IPS DF 6.9 (cell line): ENCODE measurements around the gene C1orf232.
A peak's percentile ranks its signal among the peaks of the same experiment; 100 is the strongest.

Experiments used
- DNase-seq: peaks from one replicate; pipeline ENCODE4 v3.0.0-alpha.2; 2013; ENCODE audit warnings: low read depth, low spot score
- H3K27ac ChIP-seq: one replicate; pipeline ENCODE4 v1.5.1; 2013; ENCODE audit warnings: low read length, control low read depth
- H3K27me3 ChIP-seq: 2 replicates; pipeline ENCODE4 v1.6.1; 2013; ENCODE audit warnings: mild to moderate bottlenecking, low read length; ENCODE audit not compliant: control insufficient read depth, insufficient read depth
- H3K36me3 ChIP-seq: 2 replicates; pipeline ENCODE4 v1.6.1; 2013; ENCODE audit warnings: low read length; ENCODE audit not compliant: control insufficient read depth, insufficient read depth
- H3K4me1 ChIP-seq: 2 replicates; pipeline ENCODE4 v1.6.1; 2013; ENCODE audit warnings: low read length; ENCODE audit not compliant: control insufficient read depth, insufficient read depth
- H3K4me3 ChIP-seq: 2 replicates; pipeline ENCODE4 v1.5.1; 2013; ENCODE audit warnings: mild to moderate bottlenecking, low read length
- H3K9me3 ChIP-seq: 2 replicates; pipeline ENCODE4 v1.6.1; 2013; ENCODE audit warnings: low read length, inconsistent platforms; ENCODE audit not compliant: control insufficient read depth, insufficient read depth
- WGBS: extraction: QIAGEN DNeasy Blood & Tissue Kit; methylation state at CpG from one replicate; pipeline ENCODE4 v1.1.7; 2013; ENCODE audit warnings: mixed read lengths, missing lambda C conversion rate; ENCODE audit not compliant: insufficient read length, insufficient coverage; 5-methylcytosine and 5-hydroxymethylcytosine counted together

The C1orf232 gene

GRCh38 chr1:26191739-26192138 lies 23.0 kb upstream of the C1orf232 start:
- peaks cover 2% of the 10 kb centered on the region; the same call in 1 of the 2 replicates for H3K4me1 ChIP-seq
- WGBS = no CpG with 5 or more reads among the region's 3 CpGs

GRCh38 chr1:26190373-26190987 lies 21.7 kb upstream of the C1orf232 start, which contains the start of gene CATSPER4:
Gene CATSPER4 (plus strand): TSS chr1:26190602. CDS start chr1:26190628, 26 bp downstream.
- H3K9me3 ChIP-seq = no peaks in the 10 kb centered on the region
- no peak within 1 kb of the TSS for H3K27ac ChIP-seq
- H3K4me3 ChIP-seq = no peak within 1 kb of the TSS
- peaks cover 2% of the 10 kb centered on the region; the same call in 1 of the 2 replicates for H3K4me1 ChIP-seq
- no peaks in the 10 kb centered on the region for H3K27me3 ChIP-seq
- DNase-seq = peak; percentile 84
- WGBS = no CpG with 5 or more reads among the region's 16 CpGs
- H3K36me3 ChIP-seq = no peaks in the 10 kb centered on the region; the same call in 1 of the 2 replicates

More at GRCh38 chr1:26191739-26192138, 23.0 kb upstream of the C1orf232 start:
- DNase-seq = no peak
- Histone ChIP-seq H3K36me3 (no peaks in the 10 kb centered on the region; the same call in 1 of the 2 replicates), H3K27me3 (no peaks in the 10 kb centered on the region), H3K27ac (no peak overlapping the region), H3K4me3 (no peak overlapping the region), H3K9me3 (no peaks in the 10 kb centered on the region)

DNA sequence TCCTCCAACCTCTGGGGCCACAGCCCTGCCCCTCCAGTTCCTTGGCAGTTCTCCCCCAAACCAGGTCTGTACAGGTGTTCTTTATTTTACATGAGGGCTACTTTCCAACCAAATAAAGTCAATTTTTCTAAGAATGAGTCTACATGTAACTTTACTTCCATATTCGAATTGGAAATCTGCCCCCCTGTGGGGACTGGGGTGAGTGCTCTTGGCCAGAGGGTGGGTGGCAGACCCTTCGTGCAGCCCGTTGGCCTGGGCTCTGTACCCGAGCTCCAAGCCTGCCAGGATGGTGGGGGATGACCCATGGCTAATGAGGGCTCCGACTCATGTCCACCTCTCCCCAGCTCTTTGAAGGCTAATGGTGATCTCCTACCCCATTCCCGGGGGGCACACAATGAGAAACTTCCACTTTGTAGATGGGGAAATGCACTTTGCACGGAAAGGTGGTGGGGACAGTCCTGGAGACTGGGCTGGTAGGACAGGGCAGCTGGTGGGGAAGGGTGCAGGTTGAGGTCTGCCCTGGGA lies 21.1 kb upstream of the C1orf232 start:
- Histone ChIP-seq H3K36me3 (no peaks in the 10 kb centered on the region; the same call in 1 of the 2 replicates), H3K4me3 (no peak overlapping the region), H3K4me1 (peaks cover 2% of the 10 kb centered on the region; the same call in 1 of the 2 replicates), H3K27ac (no peak overlapping the region), H3K9me3 (no peaks in the 10 kb centered on the region), H3K27me3 (no peaks in the 10 kb centered on the region)
- no CpG with 5 or more reads among the region's 7 CpGs for WGBS
- DNase-seq = no peak

GRCh38 chr1:26189331-26189730 lies 20.6 kb upstream of the C1orf232 start:
- Histone ChIP-seq H3K27ac (no peak overlapping the region), H3K9me3 (no peaks in the 10 kb centered on the region), H3K4me1 (peaks cover 2% of the 10 kb centered on the region; the same call in 1 of the 2 replicates), H3K4me3 (no peak overlapping the region), H3K36me3 (no peaks in the 10 kb centered on the region; the same call in 1 of the 2 replicates), H3K27me3 (no peaks in the 10 kb centered on the region)
- no peak for DNase-seq
- no CpG with 5 or more reads among the region's 6 CpGs for WGBS

GRCh38 chr1:26188477-26188876 lies 19.7 kb upstream of the C1orf232 start:
- no peaks in the 10 kb centered on the region for H3K27me3 ChIP-seq
- H3K9me3 ChIP-seq = no peaks in the 10 kb centered on the region
- H3K36me3 ChIP-seq = no peaks in the 10 kb centered on the region; the same call in 1 of the 2 replicates
- WGBS = no CpG with 5 or more reads among the region's 8 CpGs
- H3K4me3 ChIP-seq = no peak overlapping the region
- peaks cover 2% of the 10 kb centered on the region; the same call in 1 of the 2 replicates for H3K4me1 ChIP-seq
- no peak overlapping the region for H3K27ac ChIP-seq
- no peak for DNase-seq

DNA sequence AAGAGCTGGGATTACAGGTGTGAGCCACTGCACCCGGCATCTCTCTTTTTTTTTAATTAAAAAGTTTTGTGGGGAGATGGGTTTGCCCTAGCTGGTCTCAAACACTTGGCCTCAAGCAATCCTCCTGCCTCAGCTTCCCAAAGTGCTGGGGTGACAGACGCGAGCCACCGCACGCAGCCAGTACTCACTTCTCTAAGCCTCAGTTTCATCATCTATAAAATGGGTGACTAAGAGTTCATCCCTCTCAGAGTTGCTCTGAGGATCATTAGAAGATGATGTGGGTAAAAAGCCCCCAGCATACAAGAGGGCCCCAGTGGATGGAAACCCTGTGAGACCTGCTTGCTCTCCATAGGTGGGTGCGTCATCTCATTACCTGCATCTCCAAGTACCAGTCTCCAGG lies 19.1 kb upstream of the C1orf232 start:
- Histone ChIP-seq H3K9me3 (no peaks in the 10 kb centered on the region), H3K36me3 (no peaks in the 10 kb centered on the region; the same call in 1 of the 2 replicates), H3K27me3 (no peaks in the 10 kb centered on the region), H3K27ac (no peak overlapping the region), H3K4me3 (no peak overlapping the region), H3K4me1 (peaks cover 2% of the 10 kb centered on the region; the same call in 1 of the 2 replicates)
- WGBS = no CpG with 5 or more reads among the region's 6 CpGs
- DNase-seq = no peak

GRCh38 chr1:26184883-26185282 lies 16.1 kb upstream of the C1orf232 start:
- no peak overlapping the region for H3K4me3 ChIP-seq
- no peak overlapping the region for H3K27ac ChIP-seq
- no peaks in the 10 kb centered on the region for H3K27me3 ChIP-seq
- no CpG with 5 or more reads among the region's 21 CpGs for WGBS
- H3K4me1 ChIP-seq = no peaks in the 10 kb centered on the region
- no peak for DNase-seq
- no peaks in the 10 kb centered on the region for H3K9me3 ChIP-seq
- H3K36me3 ChIP-seq = no peaks in the 10 kb centered on the region; the same call in 1 of the 2 replicates

DNA sequence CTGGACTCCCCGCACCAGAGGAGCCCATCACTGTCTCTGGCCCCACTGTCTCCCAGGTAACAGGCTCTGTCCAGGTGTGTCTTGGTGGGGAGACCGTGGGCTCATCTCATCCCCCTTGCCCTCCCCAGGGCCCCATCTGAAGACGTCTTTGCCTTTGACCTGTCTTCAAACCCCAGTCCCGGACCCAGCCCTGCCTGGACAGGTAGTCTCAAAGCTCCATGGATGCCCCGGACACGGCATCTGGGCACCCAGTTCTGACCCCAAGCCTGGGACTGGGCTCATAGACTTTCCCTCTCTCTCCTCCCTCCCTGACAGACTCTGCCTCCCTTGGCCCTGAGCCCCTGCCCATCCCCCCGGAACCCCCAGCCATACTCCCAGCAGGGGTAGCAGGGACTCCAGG lies 15.3 kb upstream of the C1orf232 start:
- Histone ChIP-seq H3K27me3 (no peaks in the 10 kb centered on the region), H3K36me3 (no peaks in the 10 kb centered on the region), H3K4me1 (no peaks in the 10 kb centered on the region), H3K27ac (no peak overlapping the region), H3K4me3 (no peak overlapping the region), H3K9me3 (no peaks in the 10 kb centered on the region)
- WGBS = no CpG with 5 or more reads among the region's 7 CpGs
- DNase-seq = no peak

- Histone ChIP-seq H3K9me3 (no peaks in the 10 kb centered on the region), H3K4me3 (no peak overlapping the region), H3K27ac (no peak overlapping the region), H3K27me3 (no peaks in the 10 kb centered on the region), H3K4me1 (no peaks in the 10 kb centered on the region), H3K36me3 (no peaks in the 10 kb centered on the region)
- no CpG with 5 or more reads among the region's 7 CpGs for WGBS
- DNase-seq = no peak
Measured at GRCh38 chr1:26182383-26182696, 13.6 kb upstream of the C1orf232 start.

GRCh38 chr1:26181586-26182382 lies 13.0 kb upstream of the C1orf232 start:
- Histone ChIP-seq H3K4me3 (no peak overlapping the region), H3K4me1 (no peaks in the 10 kb centered on the region), H3K27ac (no peak overlapping the region), H3K27me3 (no peaks in the 10 kb centered on the region), H3K36me3 (no peaks in the 10 kb centered on the region), H3K9me3 (no peaks in the 10 kb centered on the region)
- DNase-seq = no peak
- no CpG with 5 or more reads among the region's 9 CpGs for WGBS
